Keratinocyte (primary cell): Measurements from ENCODE around the gene HIF1A. TPM values are rescaled to one million over a fixed set of nuclear protein-coding genes. Genes with fewer than 3 reads are reported as not detected.

Source experiments
- DNase-seq: peaks from one replicate; pipeline ENCODE4 v3.0.0-alpha.2; 2011; ENCODE audit warnings: low read depth, missing footprints, low spot score
- FAIRE-seq: peaks from 2 replicates; lab custom pipeline; 2011; peaks lifted over from hg19 to GRCh38; lab: Jason Lieb, UNC
- H2AFZ ChIP-seq: 2 replicates; pipeline ENCODE4 v1.6.0; 2012; ENCODE audit warnings: low read length, control low read depth, inconsistent platforms; ENCODE audit not compliant: control insufficient read depth
- H3K27ac ChIP-seq: 2 replicates; pipeline ENCODE4 v1.5.1; 2011; ENCODE audit warnings: low read length; ENCODE audit not compliant: control insufficient read depth, insufficient read depth
- H3K27me3 ChIP-seq: 3 replicates; pipeline ENCODE4 v1.6.0; 2011; ENCODE audit warnings: low read length; ENCODE audit not compliant: control insufficient read depth, insufficient read depth; ENCODE audit errors: extremely low read depth
- H3K36me3 ChIP-seq, 2 experiments: 2 replicates in 1 of 2; 3 replicates in 1 of 2; pipeline ENCODE4 v1.5.1; 2011; ENCODE audit warnings: low read length in 2 of 2, mild to moderate bottlenecking in 1 of 2; ENCODE audit not compliant: control insufficient read depth in 2 of 2, insufficient read depth in 2 of 2; ENCODE audit errors: extremely low read depth in 1 of 2
- H3K4me1 ChIP-seq: 3 replicates; pipeline ENCODE4 v1.5.1; 2011; ENCODE audit warnings: low read length; ENCODE audit not compliant: control insufficient read depth, insufficient read depth; ENCODE audit errors: extremely low read depth
- H3K4me2 ChIP-seq: 3 replicates; pipeline ENCODE4 v1.6.0; 2011; ENCODE audit warnings: low read depth, low read length; ENCODE audit not compliant: control insufficient read depth, insufficient read depth; ENCODE audit errors: extremely low read depth
- H3K4me3 ChIP-seq, 3 experiments: fragments of 200-600 bp in 1 of 3; sonication (generic) in 1 of 3; 2 replicates in 2 of 3; 3 replicates in 1 of 3; pipeline ENCODE4 v1.5.1; 2011 to 2016; ENCODE audit warnings: low read length in 3 of 3, mild to moderate bottlenecking in 3 of 3, control low read depth in 2 of 3, inconsistent platforms in 1 of 3, low read depth in 1 of 3, mixed read lengths in 1 of 3, mixed run types in 1 of 3, moderate library complexity in 1 of 3; ENCODE audit not compliant: control insufficient read depth in 2 of 3, insufficient read depth in 2 of 3; ENCODE audit errors: extremely low read depth in 1 of 3
- H3K79me2 ChIP-seq: 2 replicates; pipeline ENCODE4 v1.6.0; 2012; ENCODE audit warnings: low read length; ENCODE audit not compliant: control insufficient read depth, insufficient read depth
- H3K9ac ChIP-seq: 3 replicates; pipeline ENCODE4 v1.6.0; 2011; ENCODE audit warnings: low read length; ENCODE audit not compliant: control insufficient read depth, insufficient read depth; ENCODE audit errors: extremely low read depth
- H3K9me1 ChIP-seq: 3 replicates; pipeline ENCODE4 v1.6.0; 2011; ENCODE audit warnings: low read length; ENCODE audit not compliant: control insufficient read depth, insufficient read depth; ENCODE audit errors: extremely low read depth
- H3K9me3 ChIP-seq: 2 replicates; pipeline ENCODE4 v1.5.1; 2012; ENCODE audit warnings: low read depth, low read length; ENCODE audit not compliant: control insufficient read depth
- H4K20me1 ChIP-seq: 3 replicates; pipeline ENCODE4 v1.6.0; 2011; ENCODE audit warnings: low read length; ENCODE audit not compliant: control insufficient read depth, insufficient read depth; ENCODE audit errors: extremely low read depth
- EZH2 ChIP-seq: IDR thresholded peaks from one replicate; pipeline ENCODE4 v1.6.1; 2012; ENCODE audit warnings: inconsistent platforms, mild to moderate bottlenecking, low read length, moderate library complexity
- dilution Hi-C: fragments of 300-500 bp; cut with MboI; formaldehyde crosslinking; loops from one replicate; pipeline ENCODE4 v1.7.0; 2020; ENCODE audit warnings: low sequenced_read_pairs; ENCODE audit not compliant: extremely low pct_ligation_motif_present
- polyA plus RNA-seq, 5 experiments: library from polyadenylated mRNA; depleted of rRNA in 3 of 5; stranded (reverse) in 3 of 5; stranded (forward) in 1 of 5; unstranded in 1 of 5; fragments of >200 nt; gene quantifications; 1 replicate in 1 of 5; 2 replicates in 3 of 5; 3 replicates in 1 of 5; pipeline versions ENCODE4 v1.2.1 to v1.2.3, GENCODE V29; 2011 to 2012; ENCODE audit warnings: missing spikeins in 2 of 5, low read depth in 1 of 5, low replicate concordance in 1 of 5
- TF ChIP-seq, protein P1 (sequence below), 3 experiments: IDR thresholded peaks in 1 of 3; conservative IDR thresholded peaks in 1 of 3; optimal IDR thresholded peaks in 1 of 3; 2 replicates in 2 of 3; 3 replicates in 1 of 3; pipeline versions ENCODE3 to v1.5.1; 2011; ENCODE audit warnings: low read length in 3 of 3, mild to moderate bottlenecking in 3 of 3, moderate library complexity in 2 of 3, control low read depth in 1 of 3, inconsistent platforms in 1 of 3; ENCODE audit not compliant: insufficient read depth in 2 of 3; ENCODE audit errors: extremely low read depth in 1 of 3

HIF1A gene
- polyA plus RNA-seq, 1 donor (not counting 4 experiments of a cell fraction or from before 2014, with no cell fraction given): 202 TPM

DNA sequence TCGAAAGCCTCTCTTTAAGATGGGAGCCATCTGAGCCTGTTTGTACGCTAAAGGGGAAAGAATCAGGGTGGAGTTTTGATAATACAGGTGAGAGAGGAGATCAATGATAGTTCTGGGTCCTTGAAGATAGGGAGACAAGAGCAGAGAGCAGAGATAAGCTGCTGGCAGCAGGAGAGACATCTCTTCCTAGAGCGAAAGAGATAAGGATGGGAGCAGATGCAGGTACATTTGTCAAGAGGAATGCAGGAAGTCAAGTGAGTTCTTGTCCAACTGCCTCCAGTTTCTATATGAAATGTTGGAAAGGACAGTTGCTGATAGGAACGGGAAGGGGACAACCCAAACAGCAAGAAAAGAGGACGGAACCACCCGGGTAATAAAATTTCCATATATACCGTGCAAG, 24.7 kb upstream of the HIF1A start:
- Histone ChIP-seq H3K79me2 (no peaks in the 10 kb centered on the region), H4K20me1 (no peaks in the 10 kb centered on the region), H3K27me3 (no peaks in the 10 kb centered on the region), H3K4me3 (no peak overlapping the region), H3K27ac (no peak overlapping the region), H3K9me3 (no peaks in the 10 kb centered on the region), H3K36me3 (no peaks in the 10 kb centered on the region), H3K9ac (no peak overlapping the region), H3K4me2 (no peak overlapping the region), H3K9me1 (no peaks in the 10 kb centered on the region), H2AFZ (no peak overlapping the region), H3K4me1 (peaks cover 9% of the 10 kb centered on the region)
- dilution Hi-C loops: no loop called here
- DNase-seq (no peak), FAIRE-seq (no peak)
- TF ChIP-seq EZH2: no peak
- TF ChIP-seq, protein P1, sequence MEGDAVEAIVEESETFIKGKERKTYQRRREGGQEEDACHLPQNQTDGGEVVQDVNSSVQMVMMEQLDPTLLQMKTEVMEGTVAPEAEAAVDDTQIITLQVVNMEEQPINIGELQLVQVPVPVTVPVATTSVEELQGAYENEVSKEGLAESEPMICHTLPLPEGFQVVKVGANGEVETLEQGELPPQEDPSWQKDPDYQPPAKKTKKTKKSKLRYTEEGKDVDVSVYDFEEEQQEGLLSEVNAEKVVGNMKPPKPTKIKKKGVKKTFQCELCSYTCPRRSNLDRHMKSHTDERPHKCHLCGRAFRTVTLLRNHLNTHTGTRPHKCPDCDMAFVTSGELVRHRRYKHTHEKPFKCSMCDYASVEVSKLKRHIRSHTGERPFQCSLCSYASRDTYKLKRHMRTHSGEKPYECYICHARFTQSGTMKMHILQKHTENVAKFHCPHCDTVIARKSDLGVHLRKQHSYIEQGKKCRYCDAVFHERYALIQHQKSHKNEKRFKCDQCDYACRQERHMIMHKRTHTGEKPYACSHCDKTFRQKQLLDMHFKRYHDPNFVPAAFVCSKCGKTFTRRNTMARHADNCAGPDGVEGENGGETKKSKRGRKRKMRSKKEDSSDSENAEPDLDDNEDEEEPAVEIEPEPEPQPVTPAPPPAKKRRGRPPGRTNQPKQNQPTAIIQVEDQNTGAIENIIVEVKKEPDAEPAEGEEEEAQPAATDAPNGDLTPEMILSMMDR (optimal IDR thresholded peaks at IDR 0.05 in 1 of 3, IDR thresholded peaks at IDR 0.05 in 1 of 3, conservative IDR thresholded peaks at IDR 0.05 in 1 of 3; ENCODE audit: extremely low read depth in 1 of 3, insufficient read depth in 2 of 3, low read length in 3 of 3): no peak

DNA sequence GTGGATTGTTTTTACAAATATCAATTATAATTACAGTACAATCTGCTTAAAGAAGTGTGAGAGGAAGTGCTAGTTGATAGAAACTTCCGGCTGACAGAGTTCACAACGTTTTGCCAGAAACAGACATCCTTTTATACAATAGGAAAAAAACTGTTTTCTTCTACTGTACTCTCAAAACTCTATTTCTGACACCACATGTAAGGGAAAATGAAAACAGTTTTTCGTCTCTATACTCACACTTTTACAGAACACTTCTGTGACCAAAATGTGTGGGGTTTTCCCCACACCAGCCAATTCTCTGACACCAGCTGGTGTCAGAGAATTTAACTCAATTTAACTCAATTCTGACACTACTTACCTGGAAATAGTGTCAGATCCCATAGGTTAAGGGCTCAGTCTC, 24.2 kb upstream of the HIF1A start:
- H3K9ac ChIP-seq: no peak overlapping the region
- dilution Hi-C loops: no loop called here
- H3K36me3 ChIP-seq: no peaks in the 10 kb centered on the region
- FAIRE-seq (no peak), DNase-seq (no peak)
- no peaks in the 10 kb centered on the region for H3K9me3 ChIP-seq
- H3K4me2 ChIP-seq: no peak overlapping the region
- H4K20me1 ChIP-seq: no peaks in the 10 kb centered on the region
- no peaks in the 10 kb centered on the region for H3K27me3 ChIP-seq
- H3K4me3 ChIP-seq: no peak overlapping the region
- H3K9me1 ChIP-seq: no peaks in the 10 kb centered on the region
- H3K4me1 ChIP-seq: peaks cover 9% of the 10 kb centered on the region
- no peak overlapping the region for H3K27ac ChIP-seq
- no peak overlapping the region for H2AFZ ChIP-seq
- H3K79me2 ChIP-seq: no peaks in the 10 kb centered on the region
- no peak for TF ChIP-seq EZH2
- TF ChIP-seq, protein P1 (optimal IDR thresholded peaks at IDR 0.05 in 1 of 3, IDR thresholded peaks at IDR 0.05 in 1 of 3, conservative IDR thresholded peaks at IDR 0.05 in 1 of 3; ENCODE audit: extremely low read depth in 1 of 3, insufficient read depth in 2 of 3, low read length in 3 of 3): no peak
